RWPE2 (cell line): ENCODE measurements around the gene GPBAR1.
A peak's percentile ranks its signal among the peaks of the same experiment; 100 is the strongest.

Experiments used
- ATAC-seq: fragments of 200-7000 bp; cut with Tn5 transposase; 3 replicates; pipeline ENCODE4 v1.9.1; 2021; ENCODE audit warnings: low read depth
- DNase-seq: peaks from one replicate; pipeline ENCODE4 v3.0.0-alpha.2; 2020; ENCODE audit warnings: low spot score
- H3K27ac ChIP-seq: fragments of 450-650 bp; 2 replicates; pipeline ENCODE4 v1.5.1; 2017; ENCODE audit warnings: mild to moderate bottlenecking; ENCODE audit not compliant: poor library complexity, severe bottlenecking
- H3K27me3 ChIP-seq: fragments of 250-450 bp; sonication (Bioruptor Pico); 2 replicates; pipeline ENCODE4 v1.5.1; 2021; ENCODE audit warnings: mild to moderate bottlenecking, moderate library complexity; ENCODE audit not compliant: insufficient read depth, poor library complexity, severe bottlenecking
- H3K36me3 ChIP-seq: fragments of 250-450 bp; sonication (Bioruptor Pico); 2 replicates; pipeline ENCODE4 v1.5.1; 2020; ENCODE audit warnings: low read depth, mild to moderate bottlenecking, moderate library complexity
- H3K4me1 ChIP-seq: fragments of 250-450 bp; sonication (Bioruptor Pico); 2 replicates; pipeline ENCODE4 v1.5.1; 2021; ENCODE audit warnings: mild to moderate bottlenecking, moderate library complexity; ENCODE audit not compliant: insufficient read depth, poor library complexity, severe bottlenecking
- H3K4me3 ChIP-seq: fragments of 250-450 bp; sonication (Bioruptor Pico); 2 replicates; pipeline ENCODE4 v1.5.1; 2021; ENCODE audit warnings: mild to moderate bottlenecking, moderate library complexity; ENCODE audit not compliant: severe bottlenecking
- H3K9me3 ChIP-seq: fragments of 250-450 bp; sonication (Bioruptor Pico); 2 replicates; pipeline ENCODE4 v1.5.1; 2021; ENCODE audit warnings: mild to moderate bottlenecking, moderate library complexity; ENCODE audit not compliant: severe bottlenecking
- TF ChIP-seq, protein P1 (sequence below): fragments of 450-650 bp; IDR thresholded peaks from one replicate; pipeline ENCODE4 v1.5.1; 2017; ENCODE audit warnings: mild to moderate bottlenecking, moderate library complexity; ENCODE audit not compliant: poor library complexity, severe bottlenecking

GPBAR1 gene

DNA sequence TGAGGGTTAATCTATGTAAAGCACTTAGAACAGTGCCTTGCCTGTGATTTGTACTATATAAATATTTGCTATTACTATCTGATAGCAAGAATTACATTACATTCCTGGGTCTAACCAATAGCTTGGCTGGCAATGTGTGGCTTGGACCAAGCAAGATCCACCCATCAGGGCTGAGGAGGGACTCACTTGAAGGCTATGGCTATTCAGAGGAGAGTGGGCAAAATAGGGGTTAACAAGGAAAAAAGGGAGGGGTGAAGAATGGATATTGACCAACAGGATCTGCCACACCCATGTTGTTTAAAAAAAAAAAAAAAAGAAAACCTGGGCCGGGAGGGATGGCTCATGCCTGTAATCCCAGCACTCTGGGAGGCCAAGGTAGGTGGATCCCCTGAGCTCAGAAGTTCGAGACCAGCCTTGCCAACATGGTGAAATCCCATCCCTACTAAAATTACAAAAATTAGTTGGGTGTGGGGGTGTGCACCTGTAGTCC is 51.5 kb downstream of the GPBAR1 start:
- Histone ChIP-seq H3K27me3 (no peaks in the 10 kb centered on the region), H3K4me3 (no peak overlapping the region), H3K9me3 (no peaks in the 10 kb centered on the region), H3K36me3 (no peaks in the 10 kb centered on the region), H3K27ac (no peak overlapping the region), H3K4me1 (peaks cover 11% of the 10 kb centered on the region)
- TF ChIP-seq, protein P1, sequence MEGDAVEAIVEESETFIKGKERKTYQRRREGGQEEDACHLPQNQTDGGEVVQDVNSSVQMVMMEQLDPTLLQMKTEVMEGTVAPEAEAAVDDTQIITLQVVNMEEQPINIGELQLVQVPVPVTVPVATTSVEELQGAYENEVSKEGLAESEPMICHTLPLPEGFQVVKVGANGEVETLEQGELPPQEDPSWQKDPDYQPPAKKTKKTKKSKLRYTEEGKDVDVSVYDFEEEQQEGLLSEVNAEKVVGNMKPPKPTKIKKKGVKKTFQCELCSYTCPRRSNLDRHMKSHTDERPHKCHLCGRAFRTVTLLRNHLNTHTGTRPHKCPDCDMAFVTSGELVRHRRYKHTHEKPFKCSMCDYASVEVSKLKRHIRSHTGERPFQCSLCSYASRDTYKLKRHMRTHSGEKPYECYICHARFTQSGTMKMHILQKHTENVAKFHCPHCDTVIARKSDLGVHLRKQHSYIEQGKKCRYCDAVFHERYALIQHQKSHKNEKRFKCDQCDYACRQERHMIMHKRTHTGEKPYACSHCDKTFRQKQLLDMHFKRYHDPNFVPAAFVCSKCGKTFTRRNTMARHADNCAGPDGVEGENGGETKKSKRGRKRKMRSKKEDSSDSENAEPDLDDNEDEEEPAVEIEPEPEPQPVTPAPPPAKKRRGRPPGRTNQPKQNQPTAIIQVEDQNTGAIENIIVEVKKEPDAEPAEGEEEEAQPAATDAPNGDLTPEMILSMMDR, result no peak
- DNase-seq (no peak), ATAC-seq (0 out of 3 replicates have a peak, but pooled peaks have one; percentile 17)

DNA sequence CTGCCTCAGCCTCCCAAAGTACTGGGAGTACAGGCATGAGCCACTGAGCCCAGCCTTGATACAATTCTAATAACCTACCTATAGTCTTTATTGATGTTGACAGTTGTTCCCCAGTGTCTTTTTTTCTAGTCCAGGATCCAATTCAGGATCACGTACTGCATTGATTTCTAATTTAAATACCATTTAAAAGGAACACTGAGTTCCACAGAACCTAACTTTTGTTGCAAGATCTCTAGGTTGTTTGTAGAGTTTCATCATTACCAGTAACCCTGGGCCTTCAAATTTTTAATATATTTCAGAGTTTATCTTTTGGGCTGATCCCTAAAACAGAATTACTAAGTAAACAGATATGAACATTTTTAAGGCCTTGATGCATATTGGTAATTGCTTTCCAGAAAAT is 52.5 kb downstream of the GPBAR1 start:
- no peak overlapping the region for H3K27ac ChIP-seq
- H3K4me3 ChIP-seq, result no peak overlapping the region
- H3K9me3 ChIP-seq, result no peaks in the 10 kb centered on the region
- H3K27me3 ChIP-seq, result no peaks in the 10 kb centered on the region
- peaks cover 14% of the 10 kb centered on the region for H3K4me1 ChIP-seq
- TF ChIP-seq, protein P1, result no peak
- no peaks in the 10 kb centered on the region for H3K36me3 ChIP-seq
- no peak for DNase-seq
- no peak for ATAC-seq
